SHP77 treated with DMSO at 0.1 percent for 48 hours (cell line): ENCODE measurements around the gene EIF4A3.
"Not testable (repeated sequence)": the region's sequence is repeated elsewhere in the genome, so short reads cannot be mapped to it uniquely, and the experiment has no call there.

Experiments
- DNase-seq: peaks from one replicate; lab custom pipeline; 2025; lab: John Stamatoyannopoulos, UW

Gene EIF4A3

GRCh38 chr17:80099291-80100034, 47.5 kb downstream of the EIF4A3 start:
- no peak for DNase-seq

GRCh38 chr17:80097844-80098691, 48.9 kb downstream of the EIF4A3 start:
- no peak for DNase-seq

- DNase-seq: no peak
Observed at GRCh38 chr17:80097127-80097621, 49.8 kb downstream of the EIF4A3 start.

GRCh38 chr17:80096561-80097021, 50.3 kb downstream of the EIF4A3 start:
- DNase-seq: no peak

GRCh38 chr17:80095844-80096475, 51.0 kb downstream of the EIF4A3 start:
- DNase-seq: no peak

GRCh38 chr17:80095038-80095843, 51.7 kb downstream of the EIF4A3 start:
- DNase-seq: no peak

GRCh38 chr17:80092959-80093358, 54.0 kb downstream of the EIF4A3 start:
- DNase-seq: no peak

GRCh38 chr17:80091376-80091775, 55.6 kb downstream of the EIF4A3 start:
- DNase-seq: no peak

GRCh38 chr17:80090164-80090563, 56.8 kb downstream of the EIF4A3 start:
- DNase-seq: not testable (repeated sequence)

- no peak for DNase-seq
Observed at GRCh38 chr17:80089762-80090161, 57.2 kb downstream of the EIF4A3 start.

GRCh38 chr17:80087346-80088265, 59.3 kb downstream of the EIF4A3 start:
- no peak for DNase-seq

DNA sequence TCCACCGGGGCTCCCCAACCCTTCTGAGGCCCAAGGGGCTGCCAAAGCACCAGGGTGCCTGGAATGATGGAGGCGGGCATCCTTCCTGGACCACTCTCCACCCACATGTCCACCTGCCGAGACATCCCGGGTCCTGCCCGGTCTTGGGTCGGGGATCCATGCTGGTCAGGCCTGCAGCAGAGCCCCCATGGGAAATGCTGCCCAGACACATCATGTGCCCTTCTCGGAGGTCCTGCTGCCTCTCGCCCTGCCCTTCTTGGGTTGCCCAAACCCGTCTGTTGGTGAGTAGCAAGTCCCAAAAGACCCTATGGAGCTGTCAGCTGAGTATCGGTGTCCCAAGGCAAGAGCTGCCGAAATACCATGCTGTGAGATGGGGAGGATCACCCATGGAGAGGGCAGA, 60.3 kb downstream of the EIF4A3 start:
- no peak for DNase-seq

DNA sequence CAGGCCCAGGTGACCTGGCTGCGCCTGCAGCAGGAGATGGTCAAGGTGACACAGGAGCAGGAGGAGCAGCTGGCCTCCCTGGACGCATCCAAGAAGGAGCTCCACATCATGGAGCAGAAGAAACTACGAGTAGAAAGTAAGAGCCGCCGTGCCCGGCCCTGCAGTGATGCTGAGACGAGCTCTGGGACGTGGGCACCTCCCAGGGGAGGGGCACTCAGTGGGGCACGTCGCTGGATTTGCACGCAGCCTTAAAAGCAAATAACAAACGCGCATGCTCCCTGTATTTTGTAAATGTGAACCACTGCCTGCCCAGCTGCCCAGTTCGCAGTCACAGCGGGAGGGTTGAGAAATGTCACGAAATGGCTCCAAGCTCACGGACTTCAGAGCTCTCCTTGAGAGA, 60.8 kb downstream of the EIF4A3 start:
- DNase-seq: no peak

- no peak for DNase-seq
Observed at GRCh38 chr17:80084773-80085172, 62.2 kb downstream of the EIF4A3 start.
